CD14-positive monocyte (primary cell): Measurements from ENCODE around the gene INPP5E. TPM values are rescaled to one million over a fixed set of nuclear protein-coding genes. Genes with fewer than 3 reads are reported as not detected.

Experiments
- DNase-seq, 3 donors: peaks; one replicate each; pipeline ENCODE4 v3.0.0-alpha.2; 2011 to 2022
- H2AFZ ChIP-seq: 2 replicates; pipeline ENCODE4 v1.6.0; 2012; ENCODE audit warnings: mild to moderate bottlenecking, low read depth, low read length, inconsistent platforms; ENCODE audit not compliant: insufficient read depth, poor library complexity, severe bottlenecking
- H3K27ac ChIP-seq, 2 donors: 1 replicate in 1 of 2; 2 replicates in 1 of 2; pipeline ENCODE4 v1.5.1; 2012 to 2013; ENCODE audit warnings: low read length in 2 of 2, control low read depth in 1 of 2, inconsistent platforms in 1 of 2, low read depth in 1 of 2, mild to moderate bottlenecking in 1 of 2
- H3K27me3 ChIP-seq, 2 donors: one replicate each; pipeline versions ENCODE4 v1.6.0 to v1.6.1; 2011 to 2013; ENCODE audit warnings: low read length in 2 of 2; ENCODE audit not compliant: control insufficient read depth in 2 of 2, insufficient read depth in 2 of 2
- H3K36me3 ChIP-seq, 2 donors: replicated peaks in 1 of 2; 1 replicate in 1 of 2; 2 replicates in 1 of 2; pipeline versions ENCODE4 v1.5.1 to v1.6.1; 2012 to 2013; ENCODE audit warnings: low read length in 2 of 2, control low read depth in 1 of 2, inconsistent platforms in 1 of 2, mild to moderate bottlenecking in 1 of 2; ENCODE audit not compliant: insufficient read depth in 2 of 2, control insufficient read depth in 1 of 2
- H3K4me1 ChIP-seq, 2 donors: 1 replicate in 1 of 2; 2 replicates in 1 of 2; pipeline versions ENCODE4 v1.5.1 to v1.6.1; 2012 to 2013; ENCODE audit warnings: low read length in 2 of 2, control low read depth in 1 of 2, inconsistent platforms in 1 of 2, mild to moderate bottlenecking in 1 of 2, moderate library complexity in 1 of 2; ENCODE audit not compliant: insufficient read depth in 2 of 2, control insufficient read depth in 1 of 2
- H3K4me2 ChIP-seq: replicated peaks from 2 replicates; pipeline ENCODE3; 2012; ENCODE audit warnings: low read length, moderate library complexity, mild to moderate bottlenecking; ENCODE audit not compliant: poor library complexity, severe bottlenecking; ENCODE audit errors: extremely low read depth
- H3K4me3 ChIP-seq, 3 experiments: fragments of 200-600 bp in 1 of 3; sonication (generic) in 1 of 3; replicated peaks in 1 of 3; 1 replicate in 2 of 3; 2 replicates in 1 of 3; pipeline ENCODE4 v1.5.1; 2011 to 2013; ENCODE audit warnings: low read length in 3 of 3, mild to moderate bottlenecking in 3 of 3, control low read depth in 2 of 3, low read depth in 2 of 3, inconsistent platforms in 1 of 3, moderate library complexity in 1 of 3
- H3K79me2 ChIP-seq: 2 replicates; pipeline ENCODE4 v1.6.0; 2012; ENCODE audit warnings: mild to moderate bottlenecking, control low read depth, inconsistent platforms, low read length, moderate library complexity; ENCODE audit not compliant: insufficient read depth
- H3K9ac ChIP-seq: 2 replicates; pipeline ENCODE4 v1.6.0; 2017; ENCODE audit warnings: low read length, mild to moderate bottlenecking; ENCODE audit not compliant: insufficient read depth, poor library complexity, severe bottlenecking
- H3K9me3 ChIP-seq, 2 donors: replicated peaks in 1 of 2; 1 replicate in 1 of 2; 2 replicates in 1 of 2; pipeline versions ENCODE4 v1.5.1 to v1.6.1; 2012 to 2013; ENCODE audit warnings: low read length in 2 of 2, control low read depth in 1 of 2; ENCODE audit not compliant: control insufficient read depth in 1 of 2, insufficient read depth in 1 of 2
- H4K20me1 ChIP-seq: 2 replicates; pipeline ENCODE4 v1.6.0; 2012; ENCODE audit warnings: mild to moderate bottlenecking, low read length, control low read depth, moderate library complexity; ENCODE audit not compliant: insufficient read depth
- H3K27ac Mint-ChIP-seq, 7 donors: one replicate each; pipeline ENCODE4 v1.8.0; 2020; ENCODE audit warnings: mild to moderate bottlenecking in 7 of 7, mixed read lengths in 7 of 7, moderate library complexity in 6 of 7, inconsistent platforms in 2 of 7
- H3K27me3 Mint-ChIP-seq, 3 donors: one replicate each; pipeline ENCODE4 v1.8.0; 2021 to 2022; ENCODE audit warnings: low read depth in 3 of 3, mild to moderate bottlenecking in 3 of 3, mixed read lengths in 3 of 3, moderate library complexity in 3 of 3, inconsistent platforms in 1 of 3
- H3K36me3 Mint-ChIP-seq, 2 donors: one replicate each; pipeline ENCODE4 v1.8.0; 2020; ENCODE audit warnings: mixed read lengths in 2 of 2, inconsistent platforms in 1 of 2, mild to moderate bottlenecking in 1 of 2
- H3K4me1 Mint-ChIP-seq: one replicate; pipeline ENCODE4 v1.8.0; 2020; ENCODE audit warnings: mild to moderate bottlenecking, mixed read lengths
- H3K4me3 Mint-ChIP-seq, 2 donors: one replicate each; pipeline ENCODE4 v1.8.0; 2020; ENCODE audit warnings: mild to moderate bottlenecking in 2 of 2, mixed read lengths in 2 of 2, moderate library complexity in 1 of 2
- H3K9me3 Mint-ChIP-seq, 7 donors: one replicate each; pipeline ENCODE4 v1.8.0; 2020 to 2022; ENCODE audit warnings: mixed read lengths in 7 of 7, mild to moderate bottlenecking in 6 of 7, moderate library complexity in 6 of 7, inconsistent platforms in 2 of 7
- CTCF ChIP-seq: fragments of 200-600 bp; IDR thresholded peaks from one replicate; pipeline ENCODE4 v1.8.0; 2022; ENCODE audit warnings: antibody characterized with exemption, mild to moderate bottlenecking
- WGBS: methylation state at CpG from one replicate; pipeline ENCODE4 v1.1.5; 2013; ENCODE audit warnings: missing lambda C conversion rate; ENCODE audit not compliant: insufficient coverage; 5-methylcytosine and 5-hydroxymethylcytosine counted together
- intact Hi-C, 2 donors: fragments of 100-400 bp; cut with micrococcal nuclease; formaldehyde crosslinking; loops; one replicate each; pipeline versions ENCODE4 v1.15.0 to v1.15.1; 2023
- polyA plus RNA-seq, 3 donors: library from polyadenylated mRNA; depleted of rRNA in 1 of 3; unstranded in 2 of 3; stranded (reverse) in 1 of 3; fragments of 300-500 nt in 2 of 3; fragments of >200 nt in 1 of 3; fragmentation: Illumina TruSeq in 2 of 3; gene quantifications; 1 replicate in 2 of 3; 2 replicates in 1 of 3; pipeline ENCODE4 v1.2.3, GENCODE V29; 2012 to 2021

Gene INPP5E
- polyA plus RNA-seq, 3 donors: 1.0 to 8.0 (median 1.0) TPM

DNA sequence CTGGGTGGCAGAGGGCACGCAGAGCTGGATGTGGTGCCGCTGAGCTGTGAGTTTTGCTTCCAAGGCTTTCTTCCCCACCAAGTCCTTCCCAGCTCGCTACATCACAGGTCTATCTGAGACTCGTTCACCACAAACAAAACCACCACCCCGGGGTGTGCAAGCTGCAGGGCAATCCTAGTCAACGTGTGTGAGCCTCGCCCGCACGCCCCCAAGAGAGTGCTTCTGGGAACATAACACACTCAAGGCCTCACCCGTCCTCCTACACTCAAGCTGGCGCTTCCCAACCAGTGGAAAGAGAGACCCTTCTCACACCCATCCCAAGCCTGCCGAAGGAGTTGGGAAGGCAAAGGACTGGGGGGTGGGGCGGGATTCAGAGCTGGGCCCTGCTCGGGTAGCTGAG, 50.2 kb downstream of the INPP5E start:
- 83% methylated on average over 7 of the region's 14 CpGs for WGBS
- Mint-ChIP-seq H3K27ac (no peak overlapping the region), H3K27me3 (peaks cover 0 to 2% (median 0%) of the 10 kb centered on the region in 3 donors), H3K4me1 (peaks cover 6% of the 10 kb centered on the region), H3K9me3 (no peaks in the 10 kb centered on the region), H3K36me3 (peaks cover 63 to 83% of the 10 kb centered on the region in 2 donors), H3K4me3 (no peak overlapping the region)
- Histone ChIP-seq H3K79me2 (no peaks in the 10 kb centered on the region), H2AFZ (no peak overlapping the region), H3K4me3 (no peak overlapping the region), H4K20me1 (no peaks in the 10 kb centered on the region), H3K4me2 (no peak overlapping the region), H3K9me3 (no peaks in the 10 kb centered on the region), H3K9ac (no peak overlapping the region), H3K27ac (no peak overlapping the region), H3K27me3 (no peaks in the 10 kb centered on the region), H3K36me3 (peaks cover 56 to 91% of the 10 kb centered on the region in 2 donors), H3K4me1 (no peaks in the 10 kb centered on the region)
- intact Hi-C loops: no loop called here
- no peak for DNase-seq
- TF ChIP-seq CTCF: no peak

GRCh38 chr9:136387217-136387616, 52.4 kb downstream of the INPP5E start:
- H3K4me1 ChIP-seq: no peaks in the 10 kb centered on the region

More at GRCh38 chr9:136387217-136387616, 52.4 kb downstream of the INPP5E start:
- H3K4me2 ChIP-seq: no peak overlapping the region
- no peak overlapping the region for H3K9ac ChIP-seq
- no peaks in the 10 kb centered on the region for H3K79me2 ChIP-seq
- no peak overlapping the region for H3K27ac ChIP-seq
- no peak overlapping the region for H3K4me3 Mint-ChIP-seq
- WGBS: 97% methylated on average over 19 of the region's 19 CpGs
- intact Hi-C loops: no loop called here
- peaks cover 0 to 2% (median 0%) of the 10 kb centered on the region in 3 donors for H3K27me3 Mint-ChIP-seq
- H3K27me3 ChIP-seq: no peaks in the 10 kb centered on the region
- no peak overlapping the region for H2AFZ ChIP-seq
- no peaks in the 10 kb centered on the region for H4K20me1 ChIP-seq
- no peak for TF ChIP-seq CTCF
- peaks cover 6% of the 10 kb centered on the region for H3K4me1 Mint-ChIP-seq
- no peak for DNase-seq
- peaks cover 71 to 82% of the 10 kb centered on the region in 2 donors for H3K36me3 Mint-ChIP-seq
- no peak overlapping the region for H3K4me3 ChIP-seq
- peaks cover 57 to 92% of the 10 kb centered on the region in 2 donors for H3K36me3 ChIP-seq
- H3K9me3 ChIP-seq: no peaks in the 10 kb centered on the region
- no peaks in the 10 kb centered on the region for H3K9me3 Mint-ChIP-seq
- peak overlapping the region in 1 of 7 donors; percentile 13 for H3K27ac Mint-ChIP-seq
